ENCODE data around the gene CAMSAP2.

CAMSAP2 gene

DNA sequence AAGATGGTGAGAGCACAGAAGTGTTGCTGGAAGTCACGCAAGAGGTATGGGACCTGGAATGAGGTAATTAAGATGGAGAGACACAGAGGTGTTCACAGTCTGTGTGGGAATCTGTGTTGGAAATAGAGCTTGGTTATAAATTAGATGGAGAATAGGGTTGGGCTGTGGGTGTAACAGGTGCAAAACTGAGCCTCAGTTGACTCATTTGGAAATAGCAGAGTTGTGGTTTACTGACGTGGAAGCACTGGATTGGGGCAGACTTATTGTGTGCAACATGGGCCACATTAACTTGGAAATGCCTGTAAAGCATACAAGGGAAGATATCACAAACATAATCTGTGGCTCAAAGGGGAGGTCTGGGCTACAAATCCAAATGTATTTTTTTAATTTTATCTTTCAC lies 13.0 kb downstream of the CAMSAP2 start:
- TF ChIP-seq GATA2 (IDR thresholded peaks at IDR 0.05; ENCODE audit: low read depth, low read length) (no peak), GATA3 (IDR thresholded peaks at IDR 0.05; ENCODE audit: low read depth, low read length) (no peak)

DNA sequence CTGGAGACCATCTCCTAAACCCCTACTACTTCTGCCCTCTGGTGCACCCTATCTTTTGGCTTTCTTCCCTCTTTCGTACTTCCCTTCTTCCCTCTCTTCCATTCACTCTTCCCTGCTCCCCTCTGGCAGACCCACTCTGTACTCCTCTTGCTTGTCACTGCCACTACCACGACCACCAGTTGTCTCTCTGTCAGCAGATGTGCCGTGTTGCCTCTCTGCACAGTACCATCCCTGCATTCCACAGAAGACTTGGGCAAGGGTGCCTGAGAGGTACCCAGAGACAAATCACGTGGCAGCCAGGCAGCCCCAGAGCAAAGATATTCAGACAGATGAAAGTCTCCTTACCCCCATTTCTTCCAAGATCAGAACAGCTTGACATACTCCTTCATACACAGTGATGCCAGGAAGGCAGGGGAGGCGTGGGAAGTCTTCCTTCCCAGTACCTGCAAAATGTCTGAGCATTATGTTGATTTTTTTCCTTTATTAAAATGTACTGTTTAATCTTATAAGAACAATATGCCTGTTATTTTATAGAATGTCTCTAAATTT lies 15.0 kb downstream of the CAMSAP2 start:
- TF ChIP-seq GATA3 (IDR thresholded peaks at IDR 0.05; ENCODE audit: low read depth, low read length): no peak
- TF ChIP-seq GATA2 (IDR thresholded peaks at IDR 0.05; ENCODE audit: low read depth, low read length): no peak

DNA sequence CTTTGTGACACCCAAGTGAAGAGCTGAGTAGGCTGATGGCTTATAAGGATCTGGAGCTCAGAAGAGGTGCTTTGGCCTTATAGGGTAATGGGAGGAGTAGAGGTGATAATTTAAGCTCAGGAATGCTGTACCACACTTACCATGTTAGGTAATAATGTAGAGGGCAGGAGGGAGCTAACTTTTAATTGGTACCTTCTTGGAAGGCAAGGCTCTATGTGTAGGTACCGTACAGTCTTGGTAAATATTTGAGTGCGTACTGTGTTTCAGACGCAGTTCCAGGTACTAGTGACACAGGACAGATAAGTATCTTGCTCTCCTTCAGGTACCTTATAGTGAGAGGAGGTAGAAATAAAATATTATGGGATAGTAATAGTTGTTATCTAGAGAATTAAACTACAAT lies 16.8 kb downstream of the CAMSAP2 start:
- TF ChIP-seq GATA2 (IDR thresholded peaks at IDR 0.05; ENCODE audit: low read depth, low read length): no peak

DNA sequence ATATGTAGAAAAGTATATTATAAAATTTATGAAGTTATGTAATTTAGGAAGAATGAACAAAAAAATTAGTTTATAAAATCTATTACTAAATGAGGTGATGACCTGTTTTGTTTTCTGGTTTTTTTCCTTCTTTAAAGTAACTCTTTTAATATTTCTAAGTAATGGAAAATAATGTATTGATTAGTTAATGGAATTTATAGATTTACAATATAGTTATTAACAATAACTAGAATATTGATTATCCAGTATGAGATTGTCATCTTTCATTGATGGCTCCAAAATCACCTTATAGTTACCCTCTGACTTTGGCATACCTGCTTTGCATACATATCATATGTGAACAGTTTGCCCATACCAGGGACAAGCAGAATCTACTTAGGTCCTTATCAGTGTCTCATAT lies 23.4 kb downstream of the CAMSAP2 start:
- TF ChIP-seq GATA2 (IDR thresholded peaks at IDR 0.05; ENCODE audit: low read depth, low read length): no peak
- no peak for TF ChIP-seq GATA3 (IDR thresholded peaks at IDR 0.05; ENCODE audit: low read depth, low read length)

DNA sequence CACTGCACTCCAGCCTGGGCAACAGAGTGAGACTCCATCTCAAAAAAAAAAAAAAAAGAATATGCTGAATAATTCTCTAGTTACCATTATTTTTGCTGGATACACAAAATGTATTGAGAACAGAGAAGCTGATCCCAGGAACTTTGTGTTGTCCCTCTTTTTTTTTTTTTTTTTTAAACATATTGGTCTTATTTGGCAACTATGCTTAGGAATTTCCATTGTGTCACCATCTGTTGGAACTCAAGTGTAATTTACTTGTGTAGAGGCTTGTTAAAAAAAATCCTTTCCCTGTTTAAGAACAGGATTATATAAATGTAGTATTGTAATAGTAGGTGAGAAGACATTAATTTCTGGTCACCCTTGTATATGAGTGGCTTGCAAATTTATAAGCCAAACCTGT lies 28.6 kb downstream of the CAMSAP2 start:
- TF ChIP-seq GATA3 (IDR thresholded peaks at IDR 0.05; ENCODE audit: low read depth, low read length) (no peak), GATA2 (IDR thresholded peaks at IDR 0.05; ENCODE audit: low read depth, low read length) (no peak)

DNA sequence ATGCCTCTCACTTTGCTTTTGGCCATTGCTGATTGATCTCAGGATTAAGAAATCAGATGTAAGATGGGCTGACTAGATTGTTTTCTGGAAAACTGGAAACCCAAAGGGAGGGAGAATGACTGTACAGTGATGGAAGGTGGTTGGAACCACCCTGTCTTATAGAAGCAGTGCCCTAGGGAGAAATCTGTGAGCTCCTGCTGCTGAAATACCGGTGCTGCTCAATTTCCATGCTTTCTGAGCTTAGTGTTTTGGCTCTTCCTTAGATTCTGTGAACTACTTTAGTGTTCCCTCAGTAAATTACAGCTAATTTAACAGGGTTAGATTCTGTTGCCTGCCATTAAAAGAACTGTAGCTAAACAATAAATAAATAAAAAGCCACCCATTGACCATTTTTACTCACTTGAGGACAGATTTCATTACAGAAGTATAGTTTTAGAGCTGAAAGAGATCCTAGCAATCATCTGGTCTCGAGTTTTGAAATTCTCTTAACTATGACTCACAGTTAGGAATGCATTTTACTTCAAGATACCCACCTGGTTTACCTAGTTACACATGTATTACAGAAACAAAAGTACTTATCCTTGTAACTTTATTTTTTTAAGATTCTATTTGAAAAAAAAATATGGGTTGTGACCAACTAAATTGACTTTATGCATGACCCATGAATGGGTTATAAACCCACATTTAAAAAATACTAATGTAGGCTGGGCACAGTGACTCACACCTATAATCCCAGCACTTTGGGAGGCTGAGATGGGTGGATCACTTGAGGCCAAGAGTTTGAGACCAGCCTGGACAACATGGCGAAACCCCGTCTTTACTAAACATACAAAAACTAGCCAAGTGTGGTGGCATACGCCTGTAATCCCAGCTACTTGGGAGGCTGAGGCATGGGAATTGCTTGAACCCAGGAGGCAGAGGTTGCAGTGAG lies 33.2 kb downstream of the CAMSAP2 start:
- TF ChIP-seq GATA3 (IDR thresholded peaks at IDR 0.05; ENCODE audit: low read depth, low read length): no peak
- TF ChIP-seq GATA2 (IDR thresholded peaks at IDR 0.05; ENCODE audit: low read depth, low read length): no peak

DNA sequence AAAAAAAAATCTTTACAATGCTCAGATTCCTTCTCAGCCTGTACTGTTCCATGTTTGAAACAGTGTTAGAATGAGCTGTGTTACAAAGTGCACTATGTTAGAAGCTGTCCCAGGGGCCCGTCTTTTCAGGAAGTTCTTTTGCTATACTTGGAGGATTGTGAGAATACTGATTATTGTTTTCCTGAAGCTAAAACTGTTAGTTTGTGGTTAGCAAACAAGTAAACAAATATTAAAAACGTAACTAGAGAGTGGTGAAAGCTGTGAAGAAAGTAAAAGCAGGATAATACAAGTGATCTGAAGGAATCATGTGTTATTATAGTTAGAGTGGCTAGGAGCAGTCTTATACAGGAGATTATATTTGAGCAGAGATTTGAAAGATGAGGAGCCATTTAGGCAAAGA lies 35.6 kb downstream of the CAMSAP2 start:
- TF ChIP-seq GATA3 (IDR thresholded peaks at IDR 0.05; ENCODE audit: low read depth, low read length) (no peak), GATA2 (IDR thresholded peaks at IDR 0.05; ENCODE audit: low read depth, low read length) (no peak)

DNA sequence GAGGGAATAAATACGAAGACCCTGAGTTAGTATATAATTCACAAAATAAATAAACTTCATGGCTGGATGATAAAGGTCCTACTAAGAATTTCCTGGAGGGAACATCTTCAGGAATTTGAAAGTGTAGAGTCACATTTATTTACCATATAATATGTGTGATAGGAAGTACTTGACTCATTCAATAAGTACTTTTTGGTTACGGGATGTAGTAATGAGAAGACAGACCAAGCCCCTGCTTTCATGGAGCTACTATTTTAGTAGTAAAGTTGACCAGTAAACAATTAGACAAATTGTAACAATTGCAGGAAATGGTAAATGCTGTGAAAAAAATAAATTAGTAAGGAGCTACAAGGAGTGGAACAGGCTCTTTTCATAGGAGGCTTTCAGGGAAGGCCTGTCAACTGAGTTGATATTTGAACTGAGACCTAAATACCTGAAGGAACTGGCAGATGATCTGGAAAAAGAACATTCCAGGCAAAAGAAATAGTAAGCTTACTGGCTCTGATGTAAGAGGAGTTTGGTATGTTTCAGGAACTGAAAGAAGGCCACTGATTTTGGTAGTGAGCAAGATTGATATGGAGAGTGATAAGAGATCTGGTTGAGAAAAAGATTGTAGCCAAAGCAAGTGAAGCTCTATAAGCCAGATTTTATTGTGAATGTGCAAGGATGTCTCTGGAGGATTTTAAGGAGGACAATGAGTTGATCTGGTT lies 36.2 kb downstream of the CAMSAP2 start:
- TF ChIP-seq GATA3 (IDR thresholded peaks at IDR 0.05; ENCODE audit: low read depth, low read length): no peak
- no peak for TF ChIP-seq GATA2 (IDR thresholded peaks at IDR 0.05; ENCODE audit: low read depth, low read length)

DNA sequence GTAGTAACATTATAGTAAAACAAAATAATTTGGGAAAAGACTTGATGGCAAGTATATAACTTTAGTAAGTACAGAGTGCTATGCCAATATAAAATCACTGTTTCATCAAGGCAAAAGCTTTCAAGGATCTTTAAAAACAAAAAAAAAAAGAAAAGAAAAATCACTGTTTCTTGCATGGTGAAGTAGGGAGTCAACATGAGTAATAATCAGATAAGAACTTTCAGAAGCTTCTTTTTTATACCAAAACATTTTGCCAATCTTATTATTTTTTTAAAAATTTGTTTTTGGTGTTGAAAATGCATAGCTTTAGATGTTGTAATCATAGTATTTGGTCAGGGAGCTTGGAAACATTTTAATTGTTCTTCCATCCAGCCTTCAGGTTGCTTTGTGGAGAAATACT lies 37.2 kb downstream of the CAMSAP2 start:
- no peak for TF ChIP-seq GATA2 (IDR thresholded peaks at IDR 0.05; ENCODE audit: low read depth, low read length)
- TF ChIP-seq GATA3 (IDR thresholded peaks at IDR 0.05; ENCODE audit: low read depth, low read length): no peak

DNA sequence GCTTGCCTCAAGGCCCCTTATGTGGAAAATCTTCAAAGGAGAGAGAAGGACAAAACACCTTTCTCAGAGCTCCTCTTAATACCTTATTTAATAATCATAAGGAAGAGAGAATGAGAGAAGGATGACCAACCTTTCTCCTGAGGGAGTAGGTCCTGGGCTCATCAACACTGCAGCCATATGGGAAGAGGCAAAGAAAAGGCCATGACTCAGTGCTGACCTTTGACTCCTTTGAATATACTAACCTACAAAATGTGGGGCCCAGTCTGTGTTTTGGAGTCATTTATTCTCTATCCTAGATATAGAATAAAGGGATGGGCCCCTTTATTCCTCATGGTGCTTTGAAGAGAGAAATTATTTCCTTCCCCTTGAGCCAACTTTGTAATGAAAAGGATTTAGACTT lies 38.3 kb downstream of the CAMSAP2 start:
- TF ChIP-seq GATA3 (IDR thresholded peaks at IDR 0.05; ENCODE audit: low read depth, low read length) (no peak), GATA2 (IDR thresholded peaks at IDR 0.05; ENCODE audit: low read depth, low read length) (no peak)

DNA sequence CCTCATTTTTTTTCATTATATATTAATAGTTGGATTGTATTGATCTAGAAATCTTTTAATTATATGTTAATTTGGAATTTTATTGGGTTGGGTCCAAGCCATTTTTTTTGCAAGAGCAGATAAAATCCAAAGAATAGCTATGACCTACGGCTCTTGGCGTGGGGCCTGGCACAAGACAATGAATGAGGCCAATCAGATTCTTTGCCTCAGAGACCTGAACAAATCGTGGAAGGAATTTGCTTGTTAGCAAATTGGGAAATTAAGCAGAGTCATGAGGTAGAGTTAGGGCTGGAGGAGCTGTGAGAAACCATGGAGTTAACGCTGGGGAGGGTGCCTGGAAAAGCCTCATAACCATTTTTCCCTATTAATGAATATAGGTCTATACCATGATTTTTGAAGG lies 40.1 kb downstream of the CAMSAP2 start:
- TF ChIP-seq GATA2 (IDR thresholded peaks at IDR 0.05; ENCODE audit: low read depth, low read length) (no peak), GATA3 (IDR thresholded peaks at IDR 0.05; ENCODE audit: low read depth, low read length) (no peak)

DNA sequence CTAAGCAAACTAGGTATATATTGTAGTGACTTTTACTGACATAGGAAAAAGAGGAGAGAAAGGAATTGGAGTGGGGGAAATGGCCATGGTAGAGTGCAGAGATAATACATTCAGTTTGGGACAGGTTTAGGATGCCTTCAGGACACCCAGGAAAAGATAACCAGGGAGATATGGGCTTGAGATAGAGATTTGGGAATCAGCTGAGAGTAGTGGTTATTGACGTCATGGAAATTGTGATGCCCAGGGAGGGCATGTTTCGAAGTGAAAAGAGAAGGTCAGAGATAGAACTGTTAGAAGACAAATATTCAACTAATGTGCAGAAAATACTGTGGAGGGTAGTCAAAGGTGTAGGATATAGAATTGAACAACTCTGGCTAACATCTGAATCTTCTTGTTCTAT lies 40.6 kb downstream of the CAMSAP2 start:
- TF ChIP-seq GATA2 (IDR thresholded peaks at IDR 0.05; ENCODE audit: low read depth, low read length): peak; percentile 48
- peak; percentile 33; the same call in 1 of the 2 replicates for TF ChIP-seq GATA3 (IDR thresholded peaks at IDR 0.05; ENCODE audit: low read depth, low read length)

DNA sequence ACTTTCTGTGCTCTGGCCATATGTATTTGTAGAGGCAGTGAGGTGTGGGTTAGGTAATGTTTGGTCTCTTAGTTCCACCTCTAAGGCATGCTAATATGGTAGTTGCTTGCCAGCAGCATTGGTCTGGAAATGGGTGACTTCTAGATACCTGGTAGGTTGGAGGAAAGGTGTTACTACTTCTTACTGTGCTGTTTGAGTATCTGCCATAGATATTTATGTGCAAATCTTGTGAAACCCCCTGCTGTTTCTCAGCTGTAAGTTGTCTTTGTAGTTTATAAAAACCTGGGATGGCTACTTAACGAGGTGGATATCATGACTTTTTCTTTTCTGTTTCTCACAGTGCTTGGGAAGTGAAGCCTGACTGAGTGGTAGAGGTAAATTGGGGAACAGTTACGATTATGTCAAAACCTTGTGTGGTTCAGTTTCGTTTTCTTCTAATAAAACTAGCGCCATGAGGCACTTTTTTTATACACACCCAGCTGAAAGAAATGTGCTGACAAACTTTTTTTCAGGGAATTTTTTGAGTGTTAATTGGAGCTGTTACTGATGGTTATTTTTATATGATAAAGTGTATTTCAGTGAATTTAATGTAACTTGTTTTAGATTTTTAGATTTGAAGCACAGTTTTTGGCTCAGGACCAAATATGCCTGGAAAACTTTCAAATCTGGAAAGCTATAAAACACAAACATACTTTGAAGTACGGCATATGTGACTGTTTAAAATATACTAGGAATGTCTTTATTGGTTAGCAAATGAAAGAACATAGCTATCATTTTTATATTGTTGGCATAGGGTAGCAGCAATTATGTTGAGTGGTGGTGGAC lies 42.1 kb downstream of the CAMSAP2 start:
- no peak for TF ChIP-seq GATA3 (IDR thresholded peaks at IDR 0.05; ENCODE audit: low read depth, low read length)
- no peak for TF ChIP-seq GATA2 (IDR thresholded peaks at IDR 0.05; ENCODE audit: low read depth, low read length)

DNA sequence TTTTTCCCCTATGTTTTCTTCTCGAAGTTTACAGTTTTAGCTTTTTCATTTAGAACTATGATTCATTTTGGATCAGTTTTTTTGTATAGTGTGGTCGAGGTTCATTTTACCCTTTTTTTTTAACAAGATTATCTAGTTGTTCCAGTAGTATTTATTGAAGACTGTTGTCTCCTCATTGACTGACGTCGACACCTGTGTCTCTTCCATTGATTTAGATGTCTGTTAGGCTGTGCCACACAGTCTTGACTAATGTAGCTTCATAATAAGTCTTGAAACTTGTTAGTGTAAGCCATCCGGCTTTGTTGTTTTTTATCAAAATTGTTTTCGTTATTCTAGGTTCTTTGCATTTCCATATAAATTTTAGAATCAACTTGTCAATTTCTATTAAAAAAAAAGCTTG lies 45.2 kb downstream of the CAMSAP2 start:
- TF ChIP-seq GATA3 (IDR thresholded peaks at IDR 0.05; ENCODE audit: low read depth, low read length) (no peak), GATA2 (IDR thresholded peaks at IDR 0.05; ENCODE audit: low read depth, low read length) (no peak)
